Keratinocyte (primary cell): Measurements from ENCODE around the gene KCNV2. TPM values are rescaled to one million over a fixed set of nuclear protein-coding genes. Genes with fewer than 3 reads are reported as not detected.

Experiments
- DNase-seq: peaks from one replicate; pipeline ENCODE4 v3.0.0-alpha.2; 2011; ENCODE audit warnings: low read depth, missing footprints, low spot score
- FAIRE-seq: peaks from 2 replicates; lab custom pipeline; 2011; peaks lifted over from hg19 to GRCh38; lab: Jason Lieb, UNC
- H2AFZ ChIP-seq: 2 replicates; pipeline ENCODE4 v1.6.0; 2012; ENCODE audit warnings: low read length, control low read depth, inconsistent platforms; ENCODE audit not compliant: control insufficient read depth
- H3K27ac ChIP-seq: 2 replicates; pipeline ENCODE4 v1.5.1; 2011; ENCODE audit warnings: low read length; ENCODE audit not compliant: control insufficient read depth, insufficient read depth
- H3K27me3 ChIP-seq: 3 replicates; pipeline ENCODE4 v1.6.0; 2011; ENCODE audit warnings: low read length; ENCODE audit not compliant: control insufficient read depth, insufficient read depth; ENCODE audit errors: extremely low read depth
- H3K36me3 ChIP-seq, 2 experiments: 2 replicates in 1 of 2; 3 replicates in 1 of 2; pipeline ENCODE4 v1.5.1; 2011; ENCODE audit warnings: low read length in 2 of 2, mild to moderate bottlenecking in 1 of 2; ENCODE audit not compliant: control insufficient read depth in 2 of 2, insufficient read depth in 2 of 2; ENCODE audit errors: extremely low read depth in 1 of 2
- H3K4me1 ChIP-seq: 3 replicates; pipeline ENCODE4 v1.5.1; 2011; ENCODE audit warnings: low read length; ENCODE audit not compliant: control insufficient read depth, insufficient read depth; ENCODE audit errors: extremely low read depth
- H3K4me2 ChIP-seq: 3 replicates; pipeline ENCODE4 v1.6.0; 2011; ENCODE audit warnings: low read depth, low read length; ENCODE audit not compliant: control insufficient read depth, insufficient read depth; ENCODE audit errors: extremely low read depth
- H3K4me3 ChIP-seq, 3 experiments: fragments of 200-600 bp in 1 of 3; sonication (generic) in 1 of 3; 2 replicates in 2 of 3; 3 replicates in 1 of 3; pipeline ENCODE4 v1.5.1; 2011 to 2016; ENCODE audit warnings: low read length in 3 of 3, mild to moderate bottlenecking in 3 of 3, control low read depth in 2 of 3, inconsistent platforms in 1 of 3, low read depth in 1 of 3, mixed read lengths in 1 of 3, mixed run types in 1 of 3, moderate library complexity in 1 of 3; ENCODE audit not compliant: control insufficient read depth in 2 of 3, insufficient read depth in 2 of 3; ENCODE audit errors: extremely low read depth in 1 of 3
- H3K79me2 ChIP-seq: 2 replicates; pipeline ENCODE4 v1.6.0; 2012; ENCODE audit warnings: low read length; ENCODE audit not compliant: control insufficient read depth, insufficient read depth
- H3K9ac ChIP-seq: 3 replicates; pipeline ENCODE4 v1.6.0; 2011; ENCODE audit warnings: low read length; ENCODE audit not compliant: control insufficient read depth, insufficient read depth; ENCODE audit errors: extremely low read depth
- H3K9me1 ChIP-seq: 3 replicates; pipeline ENCODE4 v1.6.0; 2011; ENCODE audit warnings: low read length; ENCODE audit not compliant: control insufficient read depth, insufficient read depth; ENCODE audit errors: extremely low read depth
- H3K9me3 ChIP-seq: 2 replicates; pipeline ENCODE4 v1.5.1; 2012; ENCODE audit warnings: low read depth, low read length; ENCODE audit not compliant: control insufficient read depth
- H4K20me1 ChIP-seq: 3 replicates; pipeline ENCODE4 v1.6.0; 2011; ENCODE audit warnings: low read length; ENCODE audit not compliant: control insufficient read depth, insufficient read depth; ENCODE audit errors: extremely low read depth
- CTCF ChIP-seq, 3 experiments: IDR thresholded peaks in 1 of 3; conservative IDR thresholded peaks in 1 of 3; optimal IDR thresholded peaks in 1 of 3; 2 replicates in 2 of 3; 3 replicates in 1 of 3; pipeline versions ENCODE3 to v1.5.1; 2011; ENCODE audit warnings: low read length in 3 of 3, mild to moderate bottlenecking in 3 of 3, moderate library complexity in 2 of 3, control low read depth in 1 of 3, inconsistent platforms in 1 of 3; ENCODE audit not compliant: insufficient read depth in 2 of 3; ENCODE audit errors: extremely low read depth in 1 of 3
- EZH2 ChIP-seq: IDR thresholded peaks from one replicate; pipeline ENCODE4 v1.6.1; 2012; ENCODE audit warnings: inconsistent platforms, mild to moderate bottlenecking, low read length, moderate library complexity
- dilution Hi-C: fragments of 300-500 bp; cut with MboI; formaldehyde crosslinking; loops from one replicate; pipeline ENCODE4 v1.7.0; 2020; ENCODE audit warnings: low sequenced_read_pairs; ENCODE audit not compliant: extremely low pct_ligation_motif_present
- polyA plus RNA-seq, 5 experiments: library from polyadenylated mRNA; depleted of rRNA in 3 of 5; stranded (reverse) in 3 of 5; stranded (forward) in 1 of 5; unstranded in 1 of 5; fragments of >200 nt; gene quantifications; 1 replicate in 1 of 5; 2 replicates in 3 of 5; 3 replicates in 1 of 5; pipeline versions ENCODE4 v1.2.1 to v1.2.3, GENCODE V29; 2011 to 2012; ENCODE audit warnings: missing spikeins in 2 of 5, low read depth in 1 of 5, low replicate concordance in 1 of 5

KCNV2 gene
- polyA plus RNA-seq, 1 donor (not counting 4 experiments of a cell fraction or from before 2014, with no cell fraction given), result not detected

GRCh38 chr9:2711716-2712115, 5.6 kb upstream of the KCNV2 start:
- Histone ChIP-seq H4K20me1 (no peaks in the 10 kb centered on the region), H3K4me1 (no peaks in the 10 kb centered on the region), H3K4me2 (no peak overlapping the region), H3K9ac (no peak overlapping the region), H3K36me3 (no peaks in the 10 kb centered on the region), H3K4me3 (no peak overlapping the region), H3K27ac (no peak overlapping the region), H3K9me1 (no peaks in the 10 kb centered on the region), H3K9me3 (no peaks in the 10 kb centered on the region), H2AFZ (no peak overlapping the region), H3K27me3 (no peaks in the 10 kb centered on the region), H3K79me2 (no peaks in the 10 kb centered on the region)
- no peak for FAIRE-seq
- DNase-seq, result no peak
- TF ChIP-seq EZH2 (no peak), CTCF (optimal IDR thresholded peaks at IDR 0.05 in 1 of 3, IDR thresholded peaks at IDR 0.05 in 1 of 3, conservative IDR thresholded peaks at IDR 0.05 in 1 of 3; ENCODE audit: extremely low read depth in 1 of 3, insufficient read depth in 2 of 3, low read length in 3 of 3) (no peak)
- dilution Hi-C loops, result no loop called here

- no peak for FAIRE-seq
Observed at GRCh38 chr9:2718001-2718697, 839 bp downstream of the KCNV2 start.

More at GRCh38 chr9:2718001-2718697, 839 bp downstream of the KCNV2 start:
- H3K4me2 ChIP-seq, result no peak overlapping the region
- H3K79me2 ChIP-seq, result no peaks in the 10 kb centered on the region
- no peaks in the 10 kb centered on the region for H4K20me1 ChIP-seq
- dilution Hi-C loops, result no loop called here
- TF ChIP-seq CTCF (optimal IDR thresholded peaks at IDR 0.05 in 1 of 3, IDR thresholded peaks at IDR 0.05 in 1 of 3, conservative IDR thresholded peaks at IDR 0.05 in 1 of 3; ENCODE audit: extremely low read depth in 1 of 3, insufficient read depth in 2 of 3, low read length in 3 of 3) (no peak), EZH2 (no peak)
- DNase-seq, result no peak
- H3K27ac ChIP-seq, result no peak overlapping the region
- no peaks in the 10 kb centered on the region for H3K9me1 ChIP-seq
- H3K36me3 ChIP-seq, result peaks cover 0 to 2% of the 10 kb centered on the region in 2 experiments
- H3K9me3 ChIP-seq, result no peaks in the 10 kb centered on the region
- no peak overlapping the region for H2AFZ ChIP-seq
- H3K27me3 ChIP-seq, result no peaks in the 10 kb centered on the region
- H3K4me3 ChIP-seq, result no peak overlapping the region
- no peak overlapping the region for H3K9ac ChIP-seq
- peaks cover 5% of the 10 kb centered on the region for H3K4me1 ChIP-seq
